Measurements from ENCODE around the gene PHLDA1. TPM values are rescaled to one million over a fixed set of nuclear protein-coding genes. Genes with fewer than 3 reads are reported as not detected.

Gene PHLDA1
- polyA plus RNA-seq, 1 donor (not counting 4 experiments of a cell fraction or from before 2014, with no cell fraction given), result 144 TPM

DNA sequence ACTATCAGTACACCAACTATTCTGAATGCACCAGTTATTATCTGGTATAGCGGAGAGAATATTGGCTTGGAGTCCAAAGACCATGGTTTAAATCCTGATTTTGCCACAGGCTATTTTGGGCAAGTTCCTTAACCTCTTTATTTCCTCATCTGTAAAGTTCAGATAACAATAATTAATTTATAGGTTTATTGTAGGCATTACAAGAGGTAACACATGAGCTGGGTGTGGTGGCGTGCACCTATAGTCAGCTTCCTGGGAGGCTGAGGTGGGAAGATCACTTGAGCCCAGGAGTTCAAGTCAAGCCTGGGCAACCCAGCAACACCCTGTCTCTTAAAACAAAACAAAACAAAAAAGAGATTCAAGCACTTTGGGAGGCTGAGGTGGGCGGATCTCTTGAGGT lies 23.1 kb downstream of the PHLDA1 start:
- FAIRE-seq (no peak), DNase-seq (ENCODE audit: low read depth, low spot score) (no peak)
- Histone ChIP-seq H3K4me1 (ENCODE audit: control insufficient read depth, extremely low read depth, insufficient read depth, low read length) (peaks cover 7% of the 10 kb centered on the region), H3K79me2 (ENCODE audit: control insufficient read depth, insufficient read depth, low read length) (no peaks in the 10 kb centered on the region), H3K9me3 (ENCODE audit: control insufficient read depth, low read depth, low read length) (no peaks in the 10 kb centered on the region), H3K27ac (ENCODE audit: control insufficient read depth, insufficient read depth, low read length) (no peak overlapping the region), H3K36me3 (ENCODE audit: control insufficient read depth in 2 of 2, extremely low read depth in 1 of 2, insufficient read depth in 2 of 2, low read length in 2 of 2) (no peaks in the 10 kb centered on the region), H3K4me3 (ENCODE audit: control insufficient read depth in 2 of 3, extremely low read depth in 1 of 3, insufficient read depth in 2 of 3, low read depth in 1 of 3, low read length in 3 of 3) (no peak overlapping the region), H3K4me2 (ENCODE audit: control insufficient read depth, extremely low read depth, insufficient read depth, low read depth, low read length) (no peak overlapping the region), H3K9ac (ENCODE audit: control insufficient read depth, extremely low read depth, insufficient read depth, low read length) (no peak overlapping the region), H2AFZ (ENCODE audit: control insufficient read depth, low read length) (no peak overlapping the region), H3K27me3 (ENCODE audit: control insufficient read depth, extremely low read depth, insufficient read depth, low read length) (no peaks in the 10 kb centered on the region), H4K20me1 (ENCODE audit: control insufficient read depth, extremely low read depth, insufficient read depth, low read length) (no peaks in the 10 kb centered on the region), H3K9me1 (ENCODE audit: control insufficient read depth, extremely low read depth, insufficient read depth, low read length) (no peaks in the 10 kb centered on the region)
- TF ChIP-seq, protein P1, sequence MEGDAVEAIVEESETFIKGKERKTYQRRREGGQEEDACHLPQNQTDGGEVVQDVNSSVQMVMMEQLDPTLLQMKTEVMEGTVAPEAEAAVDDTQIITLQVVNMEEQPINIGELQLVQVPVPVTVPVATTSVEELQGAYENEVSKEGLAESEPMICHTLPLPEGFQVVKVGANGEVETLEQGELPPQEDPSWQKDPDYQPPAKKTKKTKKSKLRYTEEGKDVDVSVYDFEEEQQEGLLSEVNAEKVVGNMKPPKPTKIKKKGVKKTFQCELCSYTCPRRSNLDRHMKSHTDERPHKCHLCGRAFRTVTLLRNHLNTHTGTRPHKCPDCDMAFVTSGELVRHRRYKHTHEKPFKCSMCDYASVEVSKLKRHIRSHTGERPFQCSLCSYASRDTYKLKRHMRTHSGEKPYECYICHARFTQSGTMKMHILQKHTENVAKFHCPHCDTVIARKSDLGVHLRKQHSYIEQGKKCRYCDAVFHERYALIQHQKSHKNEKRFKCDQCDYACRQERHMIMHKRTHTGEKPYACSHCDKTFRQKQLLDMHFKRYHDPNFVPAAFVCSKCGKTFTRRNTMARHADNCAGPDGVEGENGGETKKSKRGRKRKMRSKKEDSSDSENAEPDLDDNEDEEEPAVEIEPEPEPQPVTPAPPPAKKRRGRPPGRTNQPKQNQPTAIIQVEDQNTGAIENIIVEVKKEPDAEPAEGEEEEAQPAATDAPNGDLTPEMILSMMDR (optimal IDR thresholded peaks at IDR 0.05 in 1 of 3, IDR thresholded peaks at IDR 0.05 in 1 of 3, conservative IDR thresholded peaks at IDR 0.05 in 1 of 3; ENCODE audit: extremely low read depth in 1 of 3, insufficient read depth in 2 of 3, low read length in 3 of 3), result no peak
- TF ChIP-seq EZH2 (IDR thresholded peaks at IDR 0.05; ENCODE audit: low read length), result no peak
- dilution Hi-C loops (cut with MboI; ENCODE audit: extremely low pct_ligation_motif_present, low sequenced_read_pairs), result no loop called here

GRCh38 chr12:76007640-76008039 lies 23.9 kb downstream of the PHLDA1 start:
- H3K79me2 ChIP-seq (ENCODE audit: control insufficient read depth, insufficient read depth, low read length), result no peaks in the 10 kb centered on the region
- DNase-seq (ENCODE audit: low read depth, low spot score) (no peak), FAIRE-seq (no peak)
- no peak overlapping the region for H3K4me3 ChIP-seq (ENCODE audit: control insufficient read depth in 2 of 3, extremely low read depth in 1 of 3, insufficient read depth in 2 of 3, low read depth in 1 of 3, low read length in 3 of 3)
- no peak overlapping the region for H3K27ac ChIP-seq (ENCODE audit: control insufficient read depth, insufficient read depth, low read length)
- H3K9me3 ChIP-seq (ENCODE audit: control insufficient read depth, low read depth, low read length), result no peaks in the 10 kb centered on the region
- dilution Hi-C loops (cut with MboI; ENCODE audit: extremely low pct_ligation_motif_present, low sequenced_read_pairs), result no loop called here
- H3K9me1 ChIP-seq (ENCODE audit: control insufficient read depth, extremely low read depth, insufficient read depth, low read length), result no peaks in the 10 kb centered on the region
- H3K9ac ChIP-seq (ENCODE audit: control insufficient read depth, extremely low read depth, insufficient read depth, low read length), result no peak overlapping the region
- H3K36me3 ChIP-seq (ENCODE audit: control insufficient read depth in 2 of 2, extremely low read depth in 1 of 2, insufficient read depth in 2 of 2, low read length in 2 of 2), result no peaks in the 10 kb centered on the region
- TF ChIP-seq EZH2 (IDR thresholded peaks at IDR 0.05; ENCODE audit: low read length), result no peak
- TF ChIP-seq, protein P1 (optimal IDR thresholded peaks at IDR 0.05 in 1 of 3, IDR thresholded peaks at IDR 0.05 in 1 of 3, conservative IDR thresholded peaks at IDR 0.05 in 1 of 3; ENCODE audit: extremely low read depth in 1 of 3, insufficient read depth in 2 of 3, low read length in 3 of 3), result no peak
- H4K20me1 ChIP-seq (ENCODE audit: control insufficient read depth, extremely low read depth, insufficient read depth, low read length), result no peaks in the 10 kb centered on the region
- H3K27me3 ChIP-seq (ENCODE audit: control insufficient read depth, extremely low read depth, insufficient read depth, low read length), result no peaks in the 10 kb centered on the region
- no peak overlapping the region for H2AFZ ChIP-seq (ENCODE audit: control insufficient read depth, low read length)
- H3K4me2 ChIP-seq (ENCODE audit: control insufficient read depth, extremely low read depth, insufficient read depth, low read depth, low read length), result no peak overlapping the region
- H3K4me1 ChIP-seq (ENCODE audit: control insufficient read depth, extremely low read depth, insufficient read depth, low read length), result peaks cover 7% of the 10 kb centered on the region

All from keratinocyte (primary cell).